HG03439 (cell line): ENCODE results near the gene OBSCN.

ENCODE experiments used
- ATAC-seq: cut with Tn5 transposase; IDR thresholded peaks from one replicate; pipeline ENCODE4 v1.9.1; 2021; ENCODE audit warnings: mild to moderate bottlenecking, moderate library complexity; ENCODE audit not compliant: unreplicated experiment

The OBSCN gene

DNA sequence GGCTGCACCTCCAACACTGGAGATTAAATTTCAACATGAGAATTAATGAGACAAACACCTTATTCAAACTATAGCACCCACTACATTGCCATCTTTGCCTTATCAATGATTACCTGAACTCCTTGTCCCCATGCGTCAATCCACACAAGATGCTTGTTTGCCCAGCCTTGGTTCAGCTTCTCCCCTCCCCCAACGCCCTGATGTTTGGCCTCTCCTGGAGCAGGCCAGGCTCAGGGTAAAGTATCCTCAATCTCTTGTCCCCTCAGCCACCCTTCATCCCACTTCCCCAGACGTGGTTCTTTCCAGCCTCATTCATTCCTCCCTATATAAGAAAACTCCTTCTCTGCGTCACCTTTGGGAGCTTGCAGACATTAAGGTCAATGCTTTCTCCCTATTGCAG is 220.6 kb downstream of the OBSCN start:
- ATAC-seq = no peak
